Activated naive CD4-positive, alpha-beta T cell treated with anti-CD3 and anti-CD28 coated beads for 36 hours (primary cell): ENCODE data around the gene RIPOR2. TPM values are rescaled to one million over a fixed set of nuclear protein-coding genes. Genes with fewer than 3 reads are reported as not detected.
"Not testable (repeated sequence)": the region's sequence is repeated elsewhere in the genome, so short reads cannot be mapped to it uniquely, and the experiment has no call there.

Source experiments
- CTCF ChIA-PET: fragments of 350-600 bp; sonication (Branson Sonifier 250); formaldehyde crosslinking; loops from one replicate; lab custom pipeline; 2021; ENCODE audit warnings: antibody characterized with exemption; lab: Charles Lee
- DNase-seq: peaks from one replicate; pipeline ENCODE4 v3.0.0-alpha.2; 2020
- H3K27ac Mint-ChIP-seq: one replicate; pipeline ENCODE4 v1.8.0; 2021; ENCODE audit warnings: mild to moderate bottlenecking, mixed read lengths
- H3K27me3 Mint-ChIP-seq: one replicate; pipeline ENCODE4 v1.8.0; 2021; ENCODE audit warnings: low read depth, mixed read lengths
- H3K36me3 Mint-ChIP-seq: one replicate; pipeline ENCODE4 v1.8.0; 2021; ENCODE audit warnings: low read depth, mixed read lengths
- H3K4me1 Mint-ChIP-seq: one replicate; pipeline ENCODE4 v1.8.0; 2021; ENCODE audit warnings: low read depth, mixed read lengths
- H3K4me3 Mint-ChIP-seq: one replicate; pipeline ENCODE4 v1.8.0; 2021; ENCODE audit warnings: mild to moderate bottlenecking, moderate library complexity, mixed read lengths
- H3K9me3 Mint-ChIP-seq: one replicate; pipeline ENCODE4 v1.8.0; 2021; ENCODE audit warnings: mixed read lengths
- intact Hi-C: fragments of 100-400 bp; cut with micrococcal nuclease; formaldehyde crosslinking; loops from one replicate; pipeline ENCODE4 v1.15.1; 2023
- total RNA-seq, 2 experiments: library from RNA; stranded (reverse); gene quantifications; one replicate each; pipeline ENCODE4 v1.2.3, GENCODE V29; 2021

RIPOR2 gene
- total RNA-seq, 2 experiments from 2014 or later, result 111 to 116 TPM

DNA sequence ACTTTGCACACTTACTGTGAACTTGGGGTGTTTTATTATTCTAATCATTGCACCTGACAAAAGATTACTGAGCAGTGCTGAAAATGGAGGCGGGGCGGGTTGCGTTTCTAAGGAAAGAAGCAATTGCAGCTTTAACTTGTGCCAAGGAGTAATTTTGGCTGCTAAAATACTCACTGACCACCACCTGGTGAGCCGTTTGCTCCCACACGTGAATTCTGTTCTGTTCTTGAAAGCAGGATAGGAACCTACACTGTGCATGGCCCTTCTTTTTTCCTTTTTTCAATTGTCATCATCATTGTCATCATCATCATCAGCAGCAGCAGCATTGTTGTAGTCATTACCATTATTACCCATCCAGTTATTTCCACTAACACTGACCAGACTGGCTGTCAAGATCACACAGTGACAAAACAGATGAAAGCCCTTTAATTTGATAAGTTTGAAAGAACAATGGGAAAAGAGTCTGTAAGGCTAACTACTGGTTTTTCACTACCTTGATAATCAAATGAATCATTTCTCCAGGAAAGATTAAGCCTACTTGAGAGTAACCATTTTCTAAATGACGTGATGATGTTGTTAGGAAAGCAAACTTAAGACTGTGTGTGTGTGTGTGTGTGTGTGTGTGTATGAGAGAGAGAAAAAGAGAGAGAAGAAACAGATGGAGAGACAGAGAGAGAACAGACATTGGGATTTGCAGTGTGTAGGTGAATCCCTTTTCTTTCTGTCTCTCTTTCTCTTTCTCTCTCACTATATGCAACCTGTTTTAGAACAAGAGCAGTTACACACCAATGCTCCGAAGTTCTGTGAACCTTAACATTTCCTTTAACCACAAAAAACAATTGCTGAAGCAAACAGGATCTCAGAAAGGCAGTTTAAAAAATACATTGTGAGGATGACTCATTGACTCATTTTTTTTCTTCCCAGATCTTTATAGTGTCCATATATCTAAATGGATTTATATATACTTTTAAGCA lies 3.8 kb downstream of the RIPOR2 start:
- Mint-ChIP-seq H3K9me3 (peaks cover 6% of the 10 kb centered on the region), H3K4me1 (peaks cover 66% of the 10 kb centered on the region), H3K27ac (peak overlapping the region; percentile 96), H3K27me3 (no peaks in the 10 kb centered on the region), H3K4me3 (peak overlapping the region; percentile 96), H3K36me3 (peaks cover 21% of the 10 kb centered on the region)
- no peak for DNase-seq
- CTCF ChIA-PET, result interaction anchor here (1.0 to 9.6 kb wide), 24 partner anchors 9 to 104 kb away, joined by 3 to 168 read pairs (median 17); no protein-coding TSS in a partner anchor
- intact Hi-C loops, result loop anchor here (1.0 to 10.0 kb wide), 14 partner anchors 8 to 1193 kb away; a partner anchor contains a TSS

DNA sequence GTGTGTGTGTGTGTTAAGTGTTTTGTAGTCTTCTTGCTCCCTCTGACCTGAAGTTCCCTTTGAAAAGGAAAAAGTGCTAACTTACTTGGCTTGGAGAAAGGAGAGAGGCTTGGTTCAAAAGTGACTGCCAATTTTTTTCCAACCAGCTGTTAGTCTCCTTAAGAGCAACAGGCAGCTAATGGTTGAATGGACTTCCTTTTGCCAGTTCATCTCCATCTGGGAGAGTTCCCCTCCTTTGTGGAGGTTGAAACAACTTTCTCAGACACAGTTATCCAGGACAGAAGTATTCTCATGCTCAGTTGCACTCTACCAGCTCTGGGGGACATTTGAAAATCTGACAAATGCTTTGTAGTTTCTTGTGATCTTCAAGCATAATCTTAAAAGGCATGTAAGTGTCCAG lies 4.5 kb downstream of the RIPOR2 start:
- DNase-seq, result no peak
- Mint-ChIP-seq H3K4me1 (peaks cover 64% of the 10 kb centered on the region), H3K36me3 (peaks cover 21% of the 10 kb centered on the region), H3K4me3 (peak overlapping the region; percentile 96), H3K9me3 (peaks cover 6% of the 10 kb centered on the region), H3K27ac (peak overlapping the region; percentile 96), H3K27me3 (no peaks in the 10 kb centered on the region)
- intact Hi-C loops, result loop anchor here (10.0 kb wide), 2 partner anchors 1094 to 1194 kb away; a partner anchor contains a TSS
- CTCF ChIA-PET, result interaction anchor here (1.0 to 9.6 kb wide), 4 partner anchors 21 to 74 kb away, joined by 3 to 100 read pairs (median 7); no protein-coding TSS in a partner anchor

DNA sequence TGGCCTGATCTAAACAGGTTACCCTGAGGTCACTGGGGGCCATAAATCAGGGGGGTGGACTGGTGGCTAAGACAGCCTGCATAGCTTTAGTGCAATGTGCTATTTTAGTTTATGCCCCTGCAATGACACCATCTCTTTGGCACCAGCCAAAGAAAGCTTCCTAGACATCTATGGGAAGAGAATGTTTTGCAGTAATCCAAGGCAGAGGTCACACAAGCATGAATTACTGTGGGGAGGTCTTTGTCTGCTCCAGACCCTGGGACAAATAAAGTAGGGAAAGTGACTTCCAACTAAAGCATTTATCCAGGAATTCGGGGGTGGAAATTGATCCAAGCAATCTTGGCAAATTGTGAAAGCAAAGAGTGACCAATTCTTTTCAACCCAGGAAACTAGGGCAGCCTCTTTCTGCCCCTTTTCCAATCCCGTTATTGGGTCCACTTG lies 5.3 kb downstream of the RIPOR2 start:
- DNase-seq, result no peak
- Mint-ChIP-seq H3K4me3 (peak overlapping the region; percentile 1), H3K4me1 (peaks cover 64% of the 10 kb centered on the region), H3K36me3 (peaks cover 21% of the 10 kb centered on the region), H3K27me3 (no peaks in the 10 kb centered on the region), H3K9me3 (peaks cover 6% of the 10 kb centered on the region), H3K27ac (peak overlapping the region; percentile 96)
- CTCF ChIA-PET, result interaction anchor here (1.6 to 9.6 kb wide), 3 partner anchors 20 to 73 kb away, joined by 6 to 100 read pairs (median 11); no protein-coding TSS in a partner anchor
- intact Hi-C loops, result loop anchor here (10.0 kb wide), 2 partner anchors 1094 to 1194 kb away; a partner anchor contains a TSS

DNA sequence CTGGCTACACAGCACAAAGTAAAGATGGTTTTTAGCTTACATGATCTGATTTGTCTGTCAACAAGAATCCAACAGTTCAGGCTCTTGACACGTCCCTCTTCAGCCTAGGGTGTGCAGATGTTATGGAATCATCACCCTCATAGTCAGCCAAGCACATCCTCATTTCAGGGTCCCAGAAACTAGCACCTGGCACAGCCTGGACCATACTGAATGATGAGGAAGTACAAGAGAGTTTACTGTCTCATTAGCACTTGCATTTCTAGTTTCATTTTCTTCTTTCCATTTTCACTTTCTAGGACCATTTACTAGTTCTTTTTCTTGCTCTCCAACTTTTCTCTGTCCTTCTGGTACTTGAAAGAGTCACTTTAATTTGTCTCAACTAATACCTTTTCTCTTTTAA lies 6.5 kb downstream of the RIPOR2 start:
- intact Hi-C loops, result loop anchor here (2.0 to 10.0 kb wide), 2 partner anchors 154 to 246 kb away; partner anchors contain the start of gene GMNN
- Mint-ChIP-seq H3K9me3 (peaks cover 6% of the 10 kb centered on the region), H3K27ac (peak overlapping the region; percentile 96), H3K4me3 (peak overlapping the region; percentile 90), H3K4me1 (peaks cover 72% of the 10 kb centered on the region), H3K36me3 (peaks cover 17% of the 10 kb centered on the region), H3K27me3 (no peaks in the 10 kb centered on the region)
- DNase-seq, result peak; percentile 71
- CTCF ChIA-PET, result interaction anchor here (0.5 to 3.0 kb wide), 3 partner anchors 11 to 62 kb away, joined by 3 to 11 read pairs (median 4); no protein-coding TSS in a partner anchor

DNA sequence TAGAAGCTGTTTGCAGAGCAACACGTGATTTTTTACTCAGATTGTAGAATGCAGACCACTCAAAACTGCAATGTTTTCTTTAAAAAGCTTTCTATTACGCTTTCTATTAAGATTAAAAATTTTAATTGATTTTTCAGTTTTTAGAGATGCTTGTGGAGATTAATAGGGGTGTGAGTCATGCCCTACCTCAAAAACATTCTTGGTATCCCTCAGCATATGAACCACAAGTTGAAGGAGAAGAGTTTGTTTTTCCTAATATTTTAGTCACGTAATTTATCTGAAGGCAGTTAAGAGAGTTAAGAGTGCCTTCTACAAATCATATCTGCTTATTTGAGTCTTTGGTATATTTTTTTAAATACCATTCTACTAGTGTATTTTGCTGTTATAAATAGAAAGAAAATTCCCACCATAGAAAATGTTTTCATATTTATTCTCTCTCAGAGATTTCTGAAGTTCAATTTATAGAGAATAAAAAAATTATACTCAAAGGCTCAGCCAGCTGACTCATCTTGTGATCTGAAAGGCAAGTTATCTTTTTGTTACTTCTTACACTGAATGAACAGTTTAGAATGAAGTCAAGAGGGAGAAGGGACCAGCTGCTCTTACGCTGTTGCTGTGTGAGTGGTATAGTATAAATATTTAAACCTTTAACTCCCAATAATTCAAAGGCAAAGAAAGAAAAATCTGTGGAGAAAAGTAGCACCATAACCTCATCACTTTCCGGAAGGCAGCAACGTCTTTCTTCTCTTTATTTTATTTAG lies 7.6 kb downstream of the RIPOR2 start:
- no peak for DNase-seq
- H3K27me3 Mint-ChIP-seq, result no peaks in the 10 kb centered on the region
- H3K4me3 Mint-ChIP-seq, result peak overlapping the region; percentile 90
- peaks cover 13% of the 10 kb centered on the region for H3K36me3 Mint-ChIP-seq
- peaks cover 6% of the 10 kb centered on the region for H3K9me3 Mint-ChIP-seq
- H3K4me1 Mint-ChIP-seq, result peaks cover 77% of the 10 kb centered on the region
- intact Hi-C loops, result loop anchor here (1.0 to 10.0 kb wide), 3 partner anchors 8 to 247 kb away; partner anchors contain the start of gene GMNN
- CTCF ChIA-PET, result interaction anchor here (0.9 to 4.2 kb wide), 7 partner anchors 8 to 90 kb away, joined by 3 to 41 read pairs (median 4); partner anchors contain the start of gene RIPOR2
- peak overlapping the region; percentile 96 for H3K27ac Mint-ChIP-seq

DNA sequence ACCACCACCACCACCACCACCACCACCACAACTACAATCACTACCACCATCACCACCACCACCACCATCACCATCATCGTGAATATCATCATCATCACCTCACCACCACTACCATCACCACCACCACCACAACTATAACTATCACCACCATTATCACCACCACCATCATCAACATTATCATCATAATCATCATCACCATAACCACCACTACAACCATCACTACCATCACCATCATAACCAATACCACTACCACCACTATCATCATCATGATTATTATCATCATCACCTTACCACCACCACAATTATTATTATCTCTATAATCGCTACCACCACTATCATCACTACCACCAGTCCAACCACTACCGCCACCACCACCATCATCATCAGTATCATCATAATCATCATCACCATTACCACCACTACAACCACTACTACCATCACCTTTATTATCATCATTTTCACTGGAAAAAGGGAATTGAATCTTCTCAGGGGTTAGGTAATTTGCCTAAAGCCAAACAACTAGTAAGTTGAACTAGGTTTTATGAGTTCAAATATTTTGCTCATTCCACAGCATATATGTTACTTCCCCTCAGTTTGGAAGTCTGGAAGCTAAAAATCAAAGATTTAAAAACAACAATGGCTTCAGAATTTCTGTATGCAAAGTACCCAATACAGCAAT lies 8.3 kb downstream of the RIPOR2 start:
- peak overlapping the region; percentile 96 for H3K27ac Mint-ChIP-seq
- CTCF ChIA-PET, result interaction anchor here (1.1 to 4.2 kb wide), 6 partner anchors 9 to 64 kb away, joined by 3 to 41 read pairs (median 8); partner anchors contain the start of gene RIPOR2
- H3K4me3 Mint-ChIP-seq, result peak overlapping the region; percentile 56
- H3K27me3 Mint-ChIP-seq, result no peaks in the 10 kb centered on the region
- peaks cover 13% of the 10 kb centered on the region for H3K36me3 Mint-ChIP-seq
- no peak for DNase-seq
- H3K9me3 Mint-ChIP-seq, result peaks cover 6% of the 10 kb centered on the region
- intact Hi-C loops, result loop anchor here (10.0 kb wide), 1 partner anchor 247 kb away; no protein-coding TSS in a partner anchor
- H3K4me1 Mint-ChIP-seq, result peaks cover 81% of the 10 kb centered on the region

DNA sequence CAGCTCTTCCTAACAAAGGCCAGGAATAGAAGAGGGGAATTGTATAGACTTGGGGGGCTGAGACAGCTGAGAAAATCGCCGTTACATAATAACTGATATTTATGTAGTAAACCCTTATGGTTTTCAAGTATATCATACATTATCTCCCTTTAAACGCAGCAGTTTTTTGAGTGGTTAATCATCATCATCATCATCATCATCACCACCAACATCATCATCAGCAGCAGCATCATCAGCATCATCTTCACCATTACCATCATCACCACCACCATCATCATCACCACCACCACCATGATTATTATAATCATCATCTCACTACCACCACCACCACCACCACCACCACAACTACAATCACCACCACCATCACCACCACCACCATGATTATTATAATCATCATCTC lies 9.1 kb downstream of the RIPOR2 start:
- Mint-ChIP-seq H3K27ac (peak overlapping the region; percentile 89), H3K4me3 (peak overlapping the region; percentile 41), H3K36me3 (peaks cover 13% of the 10 kb centered on the region), H3K4me1 (peaks cover 78% of the 10 kb centered on the region)
- CTCF ChIA-PET, result interaction anchor here (1.1 to 4.2 kb wide), 7 partner anchors 9 to 91 kb away, joined by 3 to 41 read pairs (median 11); partner anchors contain the start of gene RIPOR2
- intact Hi-C loops, result loop anchor here (10.0 kb wide), 1 partner anchor 248 kb away; no protein-coding TSS in a partner anchor
- DNase-seq, H3K9me3 Mint-ChIP-seq, H3K27me3 Mint-ChIP-seq: not testable (repeated sequence)

DNA sequence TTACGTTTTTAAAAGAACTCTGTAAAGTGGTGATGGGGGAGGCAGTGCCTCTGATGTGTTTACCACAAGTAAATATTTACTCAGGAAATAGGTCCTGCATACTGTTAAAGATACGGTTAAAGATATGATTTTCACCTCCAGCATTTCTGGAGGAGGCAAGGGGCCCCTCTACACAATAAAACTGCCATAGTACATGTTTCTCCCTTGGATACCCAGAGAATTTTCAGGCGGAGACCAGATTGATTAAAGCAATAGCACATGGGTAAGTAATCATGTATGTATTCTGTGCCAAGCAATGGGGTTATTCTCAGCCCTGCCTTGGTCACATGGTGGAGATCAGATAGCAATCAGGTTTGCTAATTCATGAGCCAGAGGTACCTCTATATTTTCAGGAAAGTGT lies 9.6 kb downstream of the RIPOR2 start:
- peak overlapping the region; percentile 41 for H3K4me3 Mint-ChIP-seq
- no peaks in the 10 kb centered on the region for H3K27me3 Mint-ChIP-seq
- CTCF ChIA-PET, result interaction anchor here (0.6 to 4.2 kb wide), 14 partner anchors 10 to 128 kb away, joined by 3 to 41 read pairs (median 4); partner anchors contain the start of gene RIPOR2
- peaks cover 6% of the 10 kb centered on the region for H3K9me3 Mint-ChIP-seq
- intact Hi-C loops, result loop anchor here (10.0 kb wide), 1 partner anchor 249 kb away; no protein-coding TSS in a partner anchor
- peaks cover 9% of the 10 kb centered on the region for H3K36me3 Mint-ChIP-seq
- peaks cover 78% of the 10 kb centered on the region for H3K4me1 Mint-ChIP-seq
- H3K27ac Mint-ChIP-seq, result peak overlapping the region; percentile 89
- no peak for DNase-seq

DNA sequence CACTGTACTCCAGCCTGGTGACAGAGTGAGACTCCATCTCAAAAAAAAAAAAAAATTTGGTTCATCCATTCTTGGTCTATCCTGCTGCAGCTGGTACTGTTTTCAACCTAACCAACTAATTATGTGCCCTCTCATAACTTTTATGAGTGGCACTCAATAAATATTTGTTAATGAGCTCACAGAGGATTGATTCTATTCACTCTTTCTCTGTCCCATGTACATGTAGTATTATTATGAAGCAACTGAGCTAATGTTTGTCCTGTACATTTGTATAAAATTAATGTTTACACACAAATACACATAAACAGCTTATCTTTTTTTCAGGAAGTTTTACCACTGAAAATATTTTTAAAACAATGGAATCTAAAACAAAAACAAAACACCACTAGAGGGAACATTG lies 10.1 kb downstream of the RIPOR2 start:
- H3K9me3 Mint-ChIP-seq, result peaks cover 6% of the 10 kb centered on the region
- DNase-seq, result no peak
- H3K4me3 Mint-ChIP-seq, result peak overlapping the region; percentile 41
- H3K36me3 Mint-ChIP-seq, result peaks cover 9% of the 10 kb centered on the region
- CTCF ChIA-PET, result interaction anchor here (0.6 to 4.2 kb wide), 17 partner anchors 10 to 137 kb away, joined by 3 to 41 read pairs (median 4); partner anchors contain the start of gene RIPOR2
- no peaks in the 10 kb centered on the region for H3K27me3 Mint-ChIP-seq
- intact Hi-C loops, result loop anchor here (2.0 to 10.0 kb wide), 2 partner anchors 213 to 249 kb away; no protein-coding TSS in a partner anchor
- peaks cover 77% of the 10 kb centered on the region for H3K4me1 Mint-ChIP-seq
- peak overlapping the region; percentile 89 for H3K27ac Mint-ChIP-seq

DNA sequence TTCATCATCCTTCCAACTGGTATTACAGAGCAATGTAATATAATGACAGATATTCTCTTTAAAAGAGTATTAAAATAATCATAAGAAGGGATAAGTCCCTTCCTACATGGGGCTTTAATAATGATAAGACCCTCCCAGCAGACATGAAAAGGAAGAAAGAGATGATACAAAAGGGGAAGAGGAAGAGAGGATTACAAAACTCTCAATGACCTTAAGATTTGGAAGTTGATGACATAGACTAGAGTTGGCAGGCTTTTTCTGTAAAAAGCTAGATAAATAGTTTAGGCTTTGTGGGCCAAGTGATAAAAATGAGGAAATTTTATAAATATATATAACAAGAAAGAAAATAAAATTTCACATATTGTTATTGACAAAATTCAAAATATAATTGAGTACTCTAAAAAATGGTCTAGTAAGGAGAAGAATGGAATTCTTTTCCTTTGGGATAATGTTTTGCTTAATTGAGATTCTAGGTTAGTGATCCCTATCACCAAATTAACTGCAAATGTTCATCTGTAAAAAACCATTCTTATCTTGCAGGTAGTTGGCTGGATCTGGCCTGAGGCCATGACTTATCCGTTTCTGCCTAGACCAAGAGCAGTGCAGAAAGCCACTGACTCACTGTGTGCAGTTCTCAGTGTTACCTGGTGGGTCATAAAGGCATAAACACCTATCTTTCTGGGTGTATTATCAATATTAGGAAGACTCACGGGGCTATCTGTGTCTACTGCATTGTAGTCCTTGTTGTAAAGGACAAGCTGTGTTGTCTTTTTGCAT lies 11.0 kb downstream of the RIPOR2 start:
- peak overlapping the region; percentile 95 for H3K27ac Mint-ChIP-seq
- peaks cover 79% of the 10 kb centered on the region for H3K4me1 Mint-ChIP-seq
- H3K9me3 Mint-ChIP-seq, result peaks cover 6% of the 10 kb centered on the region
- peaks cover 9% of the 10 kb centered on the region for H3K36me3 Mint-ChIP-seq
- H3K4me3 Mint-ChIP-seq, result peak overlapping the region; percentile 41
- intact Hi-C loops, result loop anchor here (1.0 to 10.0 kb wide), 8 partner anchors 8 to 250 kb away; no protein-coding TSS in a partner anchor
- CTCF ChIA-PET, result interaction anchor here (0.6 to 4.2 kb wide), 16 partner anchors 9 to 136 kb away, joined by 3 to 41 read pairs (median 5); partner anchors contain the start of gene RIPOR2
- H3K27me3 Mint-ChIP-seq, result no peaks in the 10 kb centered on the region
- DNase-seq, result peak; percentile 75
